ENCODE data around the gene BRD1. TPM values are rescaled to one million over a fixed set of nuclear protein-coding genes. Genes with fewer than 3 reads are reported as not detected.
"Not testable (repeated sequence)": the region's sequence is repeated elsewhere in the genome, so short reads cannot be mapped to it uniquely, and the experiment has no call there.

BRD1 gene
- total RNA-seq, 4 donors from 2014 or later: 43.4 to 70.5 (median 50.3) TPM

DNA sequence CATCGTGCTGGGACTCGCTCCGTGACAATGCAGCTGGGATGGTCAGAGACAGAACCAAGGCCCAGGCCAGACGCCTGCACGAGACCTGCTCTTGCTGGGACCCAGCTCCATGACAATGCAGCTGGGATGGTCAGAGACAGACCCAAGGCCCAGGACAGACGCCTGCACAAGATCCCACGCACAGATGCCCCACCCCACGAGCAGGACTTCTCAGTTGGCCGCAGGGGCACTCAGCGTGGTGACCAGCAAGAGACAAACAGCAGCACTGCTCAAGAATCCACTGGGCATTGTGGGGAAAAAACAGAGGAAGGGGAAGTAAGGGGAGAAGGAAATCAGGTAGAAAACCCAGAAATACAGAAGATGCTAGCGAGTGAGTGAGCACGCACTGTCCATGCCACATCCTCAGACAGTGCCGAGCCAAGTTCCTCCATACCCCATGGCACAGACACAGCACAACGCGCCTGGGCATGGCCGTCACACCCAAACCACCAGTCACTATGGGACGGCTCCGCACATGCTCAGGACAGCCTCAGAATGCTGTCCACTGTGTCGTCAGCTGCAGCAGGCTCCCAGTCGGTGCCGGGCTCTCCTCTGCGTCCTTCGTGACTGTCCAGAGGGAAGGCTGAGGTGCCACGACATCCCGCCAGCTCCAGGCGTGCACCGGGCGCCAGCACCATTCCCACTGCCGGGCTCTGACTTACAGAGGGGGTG lies 44.5 kb downstream of the BRD1 start:
- intact Hi-C loops (cut with DNase I; ENCODE audit: low total_unique reads) (no loop called here), in situ Hi-C loops (cut with MboI; ENCODE audit: low pct_ligation_motif_present in 1 of 4, low pct_unique_long_range_greater_than_20kb in 1 of 4, low sequenced_read_pairs in 3 of 4) (no loop called here)
- no peaks in the 10 kb centered on the region for H3K27me3 ChIP-seq
- peaks cover 0 to 32% (median 18%) of the 10 kb centered on the region in 4 donors for H3K36me3 ChIP-seq
- TF ChIP-seq POLR2AphosphoS5 (IDR thresholded peaks at IDR 0.05): no peak
- H3K4me3 ChIP-seq: no peak overlapping the region
- H3K9me3 ChIP-seq: no peaks in the 10 kb centered on the region
- 87 to 94% methylated on average over 3 to 21 of the region's 29 CpGs for WGBS, 2 donors (ENCODE audit: low coverage in 1 of 2)
- peaks cover 3 to 15% (median 5%) of the 10 kb centered on the region in 4 donors for H3K4me1 ChIP-seq
- no peak for DNase-seq
- H3K27ac ChIP-seq: no peak overlapping the region

DNA sequence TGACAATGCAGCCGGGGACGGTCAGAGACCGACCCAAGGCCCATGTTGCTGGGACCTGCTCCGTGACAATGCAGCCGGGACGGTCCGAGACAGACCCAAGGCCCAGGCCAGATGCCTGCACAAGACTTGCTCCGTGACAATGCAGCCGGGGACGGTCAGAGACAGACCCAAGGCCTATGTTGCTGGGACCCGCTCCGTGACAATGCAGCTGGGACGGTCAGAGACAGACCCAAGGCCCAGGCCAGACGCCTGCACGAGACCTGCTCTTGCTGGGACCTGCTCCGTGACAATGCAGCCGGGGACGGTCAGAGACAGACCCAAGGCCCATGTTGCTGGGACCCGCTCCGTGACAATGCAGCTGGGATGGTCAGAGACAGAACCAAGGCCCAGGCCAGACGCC lies 45.8 kb downstream of the BRD1 start:
- DNase-seq; in situ Hi-C loops (cut with MboI; ENCODE audit: low pct_ligation_motif_present in 1 of 4, low pct_unique_long_range_greater_than_20kb in 1 of 4, low sequenced_read_pairs in 3 of 4); H3K27ac ChIP-seq; H3K4me3 ChIP-seq; H3K9me3 ChIP-seq; H3K27me3 ChIP-seq; intact Hi-C loops (cut with DNase I; ENCODE audit: low total_unique reads): not testable (repeated sequence)
- Histone ChIP-seq H3K4me1 (peaks cover 0 to 13% (median 2%) of the 10 kb centered on the region in 4 donors), H3K36me3 (peaks cover 0 to 20% (median 12%) of the 10 kb centered on the region in 4 donors)
- WGBS, 2 donors (ENCODE audit: low coverage in 1 of 2): 94% methylated on average over 21 of the region's 21 CpGs; no CpG with 5 or more reads in 1 of the 2 donors

DNA sequence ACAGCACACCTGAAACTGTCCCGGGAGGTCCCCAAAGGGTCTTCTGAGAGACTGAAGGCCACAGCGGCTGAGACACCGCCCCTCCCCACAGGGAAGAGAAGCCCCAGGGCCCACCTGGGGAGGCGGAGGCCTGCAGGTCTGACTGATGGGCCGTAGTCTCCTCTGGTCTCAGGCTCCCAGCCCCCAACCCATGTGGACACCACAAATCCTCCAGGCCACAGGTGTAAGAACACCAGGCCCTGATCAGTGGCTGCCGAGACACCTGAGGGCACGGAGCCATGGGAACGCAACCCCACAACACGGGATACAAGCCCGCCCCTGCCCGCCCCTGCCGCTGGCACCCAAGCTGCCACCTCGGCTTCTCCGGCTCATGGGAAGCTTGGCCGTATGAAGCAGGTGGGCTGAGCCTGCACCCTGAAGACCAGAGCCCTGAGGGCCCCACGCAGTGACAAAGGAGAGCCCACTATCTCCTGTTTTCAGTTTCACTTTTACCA lies 46.3 kb downstream of the BRD1 start:
- no peak overlapping the region for H3K27ac ChIP-seq
- H3K27me3 ChIP-seq: no peaks in the 10 kb centered on the region
- H3K9me3 ChIP-seq: no peaks in the 10 kb centered on the region
- peaks cover 0 to 18% (median 13%) of the 10 kb centered on the region in 4 donors for H3K36me3 ChIP-seq
- WGBS, 2 donors (ENCODE audit: low coverage in 1 of 2): 86% methylated on average over 15 of the region's 16 CpGs; no CpG with 5 or more reads in 1 of the 2 donors
- H3K4me3 ChIP-seq: no peak overlapping the region
- intact Hi-C loops (cut with DNase I; ENCODE audit: low total_unique reads) (no loop called here), in situ Hi-C loops (cut with MboI; ENCODE audit: low pct_ligation_motif_present in 1 of 4, low pct_unique_long_range_greater_than_20kb in 1 of 4, low sequenced_read_pairs in 3 of 4) (no loop called here)
- peaks cover 0 to 12% (median 2%) of the 10 kb centered on the region in 4 donors for H3K4me1 ChIP-seq
- no peak for DNase-seq
- TF ChIP-seq POLR2A (IDR thresholded peaks at IDR 0.05): no peak
- TF ChIP-seq, protein P1, sequence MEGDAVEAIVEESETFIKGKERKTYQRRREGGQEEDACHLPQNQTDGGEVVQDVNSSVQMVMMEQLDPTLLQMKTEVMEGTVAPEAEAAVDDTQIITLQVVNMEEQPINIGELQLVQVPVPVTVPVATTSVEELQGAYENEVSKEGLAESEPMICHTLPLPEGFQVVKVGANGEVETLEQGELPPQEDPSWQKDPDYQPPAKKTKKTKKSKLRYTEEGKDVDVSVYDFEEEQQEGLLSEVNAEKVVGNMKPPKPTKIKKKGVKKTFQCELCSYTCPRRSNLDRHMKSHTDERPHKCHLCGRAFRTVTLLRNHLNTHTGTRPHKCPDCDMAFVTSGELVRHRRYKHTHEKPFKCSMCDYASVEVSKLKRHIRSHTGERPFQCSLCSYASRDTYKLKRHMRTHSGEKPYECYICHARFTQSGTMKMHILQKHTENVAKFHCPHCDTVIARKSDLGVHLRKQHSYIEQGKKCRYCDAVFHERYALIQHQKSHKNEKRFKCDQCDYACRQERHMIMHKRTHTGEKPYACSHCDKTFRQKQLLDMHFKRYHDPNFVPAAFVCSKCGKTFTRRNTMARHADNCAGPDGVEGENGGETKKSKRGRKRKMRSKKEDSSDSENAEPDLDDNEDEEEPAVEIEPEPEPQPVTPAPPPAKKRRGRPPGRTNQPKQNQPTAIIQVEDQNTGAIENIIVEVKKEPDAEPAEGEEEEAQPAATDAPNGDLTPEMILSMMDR (IDR thresholded peaks at IDR 0.05): no peak
- no peak for TF ChIP-seq EP300 (IDR thresholded peaks at IDR 0.05; ENCODE audit: low read depth)
- no peak for TF ChIP-seq POLR2AphosphoS5 (IDR thresholded peaks at IDR 0.05)

- TF ChIP-seq POLR2A (IDR thresholded peaks at IDR 0.05) (no peak), EP300 (IDR thresholded peaks at IDR 0.05; ENCODE audit: low read depth) (no peak), POLR2AphosphoS5 (IDR thresholded peaks at IDR 0.05) (no peak)
- TF ChIP-seq, protein P1 (IDR thresholded peaks at IDR 0.05): no peak
- peaks cover 0 to 8% (median 2%) of the 10 kb centered on the region in 4 donors for H3K4me1 ChIP-seq
- DNase-seq: no peak
- in situ Hi-C loops (cut with MboI; ENCODE audit: low pct_ligation_motif_present in 1 of 4, low pct_unique_long_range_greater_than_20kb in 1 of 4, low sequenced_read_pairs in 3 of 4) (no loop called here), intact Hi-C loops (cut with DNase I; ENCODE audit: low total_unique reads) (no loop called here)
- WGBS, 2 donors (ENCODE audit: low coverage in 1 of 2): 84% methylated on average over 19 of the region's 19 CpGs; no CpG with 5 or more reads in 1 of the 2 donors
- H3K4me3 ChIP-seq: no peak overlapping the region
- H3K27ac ChIP-seq: no peak overlapping the region
- H3K9me3 ChIP-seq: no peaks in the 10 kb centered on the region
- no peaks in the 10 kb centered on the region for H3K27me3 ChIP-seq
- H3K36me3 ChIP-seq: peaks cover 0 to 23% (median 15%) of the 10 kb centered on the region in 4 donors
Observed at GRCh38 chr22:49780698-49781288, 46.9 kb downstream of the BRD1 start.

All from transverse colon (tissue), 4 donors.